ENCODE data around the gene SSMEM1.

DNA sequence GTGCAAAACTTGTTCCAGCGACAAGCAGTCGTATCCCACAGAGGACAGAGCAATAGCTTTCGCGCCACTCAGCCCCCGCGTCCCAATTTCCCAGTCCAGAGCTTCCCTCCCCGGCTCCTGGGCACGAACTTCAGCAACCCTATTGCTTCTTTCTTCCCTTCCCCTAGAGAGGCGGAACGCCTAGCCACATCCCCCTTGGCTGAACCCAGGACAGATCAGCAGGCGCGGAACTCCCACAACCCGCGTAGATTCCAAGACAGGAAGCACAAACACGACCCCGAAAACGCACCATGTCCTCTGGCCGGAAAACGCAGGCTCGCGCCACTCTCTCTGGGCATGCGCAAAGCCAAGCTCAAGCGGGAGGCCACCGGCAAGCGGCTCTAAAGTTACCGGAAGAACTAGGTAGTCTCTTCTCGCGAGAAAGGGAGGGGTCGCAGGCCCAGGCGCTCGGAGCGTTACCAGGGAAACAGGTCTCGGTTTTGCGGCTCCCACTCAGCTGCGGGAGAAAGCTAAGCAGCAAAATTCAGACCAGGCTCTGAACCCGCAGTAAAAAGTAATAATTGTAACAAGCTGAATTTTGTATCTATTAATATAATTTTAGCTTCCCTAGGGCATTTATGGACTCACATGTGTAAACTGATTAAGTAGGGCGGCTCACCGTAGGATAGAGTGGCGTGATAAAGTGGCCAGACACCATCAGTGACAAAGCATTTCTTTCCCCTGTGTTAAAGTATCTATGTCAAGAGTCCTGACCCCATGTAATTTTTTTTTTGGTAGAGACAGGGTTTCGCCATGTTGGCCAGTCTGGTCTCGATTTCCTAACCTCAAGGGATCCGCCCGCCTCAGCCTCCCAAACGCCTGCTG is 2.3 kb upstream of the SSMEM1 start, which contains the start of gene TMEM209:
- TF ChIP-seq EZH2phosphoT487 (IDR thresholded peaks at IDR 0.05; ENCODE audit: borderline replicate concordance, low read depth, low read length) (no peak), CTCF (conservative IDR thresholded peaks at IDR 0.05; ENCODE audit: low read length) (no peak)
